ENCODE measurements around the gene SYT10.

GRCh38 chr12:33357181-33357580, 82.4 kb downstream of the SYT10 start:
- TF ChIP-seq FOXJ3 (CRISPR knock-in tag; IDR thresholded peaks at IDR 0.05) (no peak), CTCF (IDR thresholded peaks at IDR 0.05) (no peak), TEAD4 (IDR thresholded peaks at IDR 0.05; ENCODE audit: borderline replicate concordance, insufficient read depth) (no peak), PBX3 (IDR thresholded peaks at IDR 0.05) (no peak), RAD21 (IDR thresholded peaks at IDR 0.05; ENCODE audit: low read length) (no peak), EP300 (IDR thresholded peaks at IDR 0.05; ENCODE audit: borderline replicate concordance in 1 of 2, low read depth in 1 of 2, low read length in 1 of 2) (no peak), FOXM1 (IDR thresholded peaks at IDR 0.05; ENCODE audit: low read depth) (no peak)
